Omental fat pad (tissue), 4 donors: ENCODE data around the gene NFATC4. TPM values are rescaled to one million over a fixed set of nuclear protein-coding genes. Genes with fewer than 3 reads are reported as not detected.

Experiments used
- ATAC-seq: fragments of 150-250 bp; one replicate; pipeline ENCODE4 v1.9.1; 2016; ENCODE audit warnings: mild to moderate bottlenecking, moderate library complexity; ENCODE audit not compliant: low FRiP score
- DNase-seq: peaks from one replicate; pipeline ENCODE4 v3.0.0-alpha.2; 2019; ENCODE audit warnings: low spot score
- CTCF ChIP-seq, 3 donors: fragments of 450-650 bp; IDR thresholded peaks; one replicate each; pipeline ENCODE4 v1.5.1; 2016 to 2017; ENCODE audit warnings: antibody characterized with exemption in 3 of 3, mild to moderate bottlenecking in 3 of 3, moderate library complexity in 2 of 3
- total RNA-seq, 4 donors: library from RNA; depleted of rRNA; stranded (reverse); fragments of >200 nt; gene quantifications; one replicate each; pipeline ENCODE4 v1.1.0, GENCODE V29; 2016

NFATC4 gene
- total RNA-seq = 10 to 100 TPM in 3 of 4 donors, 1 to 10 TPM in 1; 9.2 to 53.3 (median 23.3) TPM

DNA sequence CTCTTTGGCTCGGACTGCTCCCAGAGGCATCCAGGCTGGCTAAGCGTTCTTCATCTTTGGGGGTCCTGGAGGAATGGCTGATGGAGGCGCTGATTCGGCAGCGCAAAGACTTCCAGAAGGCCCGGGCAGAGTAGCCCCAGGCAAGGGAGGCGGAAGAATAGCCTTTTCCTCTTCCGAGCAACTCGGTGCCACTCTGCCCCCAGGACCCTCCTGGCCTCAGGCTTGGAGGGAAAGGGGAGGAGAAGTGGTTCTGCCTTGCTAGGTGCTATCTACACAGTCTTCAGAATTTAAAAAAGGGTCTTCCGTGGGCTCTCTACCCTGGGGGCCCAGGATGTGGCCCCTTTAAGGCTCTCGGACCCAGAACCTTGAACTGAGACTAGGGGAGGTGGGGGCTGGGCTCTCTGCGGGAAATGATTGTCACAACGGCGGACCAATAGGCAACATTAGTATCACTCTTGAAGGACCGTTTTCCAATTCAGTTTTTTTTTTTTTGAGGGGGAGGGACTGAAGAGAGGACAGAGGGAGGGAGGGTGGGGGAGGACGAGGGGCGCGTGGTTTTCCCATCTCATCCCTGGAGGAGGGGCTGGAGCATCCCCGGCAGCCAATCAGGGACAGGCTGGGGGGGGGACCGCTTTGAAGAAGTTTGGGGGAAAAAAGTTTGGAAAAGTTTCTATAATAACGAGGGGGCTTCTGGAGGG, at the start of gene NFATC4:
NFATC4 (plus strand) TSS at position 671 of the 698 bp plus-strand sequence. CDS start 157 bp downstream, outside the sequence.
- DNase-seq = no peak
- peak; percentile 10 for ATAC-seq
- TF ChIP-seq CTCF (IDR thresholded peaks at IDR 0.05) = no peak

- no peak for TF ChIP-seq CTCF (IDR thresholded peaks at IDR 0.05)
- no peak for DNase-seq
- no peak for ATAC-seq
Observed at GRCh38 chr14:24321212-24321975, 46.6 kb upstream of the NFATC4 start.

- TF ChIP-seq CTCF (IDR thresholded peaks at IDR 0.05) = no peak
- ATAC-seq = no peak
- no peak for DNase-seq
Observed at GRCh38 chr14:24322672-24323071, 45.3 kb upstream of the NFATC4 start.

DNA sequence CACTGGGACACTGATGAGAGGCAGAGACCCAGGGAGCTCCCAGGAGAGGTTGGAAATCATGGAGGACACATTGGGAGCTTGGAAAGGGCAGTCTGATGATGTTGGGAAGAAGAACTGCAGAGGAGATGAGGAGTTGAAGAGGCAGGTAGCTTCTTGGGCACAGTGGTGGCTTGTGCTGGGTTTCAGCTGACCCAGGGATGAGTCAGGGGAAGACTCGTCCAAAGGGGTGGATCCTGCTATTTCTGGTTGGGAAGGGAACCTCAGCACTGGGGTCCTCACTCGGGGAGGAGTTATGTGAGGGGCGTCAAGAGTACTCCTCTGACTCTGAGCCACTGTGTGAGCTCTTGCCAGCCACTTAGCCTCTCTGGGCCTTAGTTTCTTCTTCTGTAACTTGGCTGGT, 44.6 kb upstream of the NFATC4 start:
- DNase-seq (no peak), ATAC-seq (no peak)
- TF ChIP-seq CTCF (IDR thresholded peaks at IDR 0.05) = no peak

- DNase-seq = no peak
- no peak for TF ChIP-seq CTCF (IDR thresholded peaks at IDR 0.05)
- ATAC-seq = no peak
Observed at GRCh38 chr14:24324024-24324423, 44.0 kb upstream of the NFATC4 start.

GRCh38 chr14:24325041-24325530, 42.9 kb upstream of the NFATC4 start:
- DNase-seq (no peak), ATAC-seq (no peak)
- no peak for TF ChIP-seq CTCF (IDR thresholded peaks at IDR 0.05)
